ENCODE measurements around the gene CAPN5.

GRCh38 chr11:77094841-77095365, 28.1 kb downstream of the CAPN5 start:
- TF ChIP-seq CEBPZ (IDR thresholded peaks at IDR 0.05; ENCODE audit: low read depth, low read length) = no peak
- no peak for TF ChIP-seq CHD2 (IDR thresholded peaks at IDR 0.05; ENCODE audit: borderline replicate concordance, low read depth, low read length)
- no peak for TF ChIP-seq ATF3 (IDR thresholded peaks at IDR 0.05; ENCODE audit: borderline replicate concordance, extremely low read depth, low read depth, low read length)
